ENCODE measurements around the gene EIPR1. TPM values are rescaled to one million over a fixed set of nuclear protein-coding genes. Genes with fewer than 3 reads are reported as not detected.
A peak's percentile ranks its signal among the peaks of the same experiment; 100 is the strongest.

EIPR1 gene
- total RNA-seq, 1 donor from 2014 or later: 27.8 TPM

- H3K79me2 ChIP-seq (ENCODE audit: insufficient read depth, low read length): no peaks in the 10 kb centered on the region
- no peak for FAIRE-seq
Measured at GRCh38 chr2:3344897-3345296, 32.7 kb downstream of the EIPR1 start.

GRCh38 chr2:3343012-3343411 is 34.6 kb downstream of the EIPR1 start:
- no peak overlapping the region for H3K27ac ChIP-seq (ENCODE audit: low read depth, low read length)
- no peak overlapping the region for H3K27ac Mint-ChIP-seq (ENCODE audit: unreplicated experiment)
- H3K4me3 Mint-ChIP-seq (ENCODE audit: unreplicated experiment): no peak overlapping the region
- no peaks in the 10 kb centered on the region for H3K27me3 Mint-ChIP-seq (ENCODE audit: low read depth, unreplicated experiment)
- peaks cover 14% of the 10 kb centered on the region for H3K36me3 Mint-ChIP-seq (ENCODE audit: low read depth, unreplicated experiment)
- H3K4me3 ChIP-seq (ENCODE audit: insufficient read depth, low read depth, low read length): no peak overlapping the region
- FAIRE-seq (no peak), DNase-seq (ENCODE audit: low read depth) (no peak)
- H2AFZ ChIP-seq (ENCODE audit: low read depth, low read length): no peak overlapping the region
- no peak overlapping the region for H3K4me2 ChIP-seq (ENCODE audit: low read length)
- H3K9me3 Mint-ChIP-seq (ENCODE audit: unreplicated experiment): no peaks in the 10 kb centered on the region
- peaks cover 7% of the 10 kb centered on the region for H4K20me1 ChIP-seq (ENCODE audit: insufficient read depth, low read length)
- H3K79me2 ChIP-seq (ENCODE audit: insufficient read depth, low read length): no peaks in the 10 kb centered on the region
- no peaks in the 10 kb centered on the region for H3K9me3 ChIP-seq (ENCODE audit: insufficient read depth, low read depth, low read length)
- H3K27me3 ChIP-seq (ENCODE audit: insufficient read depth, low read length): no peaks in the 10 kb centered on the region
- TF ChIP-seq EZH2 (IDR thresholded peaks at IDR 0.05; ENCODE audit: insufficient read depth, low read length): no peak
- TF ChIP-seq CTCF (IDR thresholded peaks at IDR 0.05; ENCODE audit: insufficient read depth, low read depth, low read length): no peak
- H3K4me1 Mint-ChIP-seq (ENCODE audit: low read depth, unreplicated experiment): peaks cover 7% of the 10 kb centered on the region
- H3K36me3 ChIP-seq (ENCODE audit: insufficient read depth, low read length): no peaks in the 10 kb centered on the region
- no peak overlapping the region for H3K9ac ChIP-seq (ENCODE audit: low read length)
- H3K4me1 ChIP-seq (ENCODE audit: insufficient read depth, low read length): no peaks in the 10 kb centered on the region

More at GRCh38 chr2:3344897-3345296, 32.7 kb downstream of the EIPR1 start:
- H3K36me3 ChIP-seq (ENCODE audit: insufficient read depth, low read length): no peaks in the 10 kb centered on the region
- Mint-ChIP-seq H3K36me3 (ENCODE audit: low read depth, unreplicated experiment) (peaks cover 14% of the 10 kb centered on the region), H3K4me1 (ENCODE audit: low read depth, unreplicated experiment) (peaks cover 8% of the 10 kb centered on the region), H3K27me3 (ENCODE audit: low read depth, unreplicated experiment) (no peaks in the 10 kb centered on the region), H3K9me3 (ENCODE audit: unreplicated experiment) (no peaks in the 10 kb centered on the region), H3K4me3 (ENCODE audit: unreplicated experiment) (no peak overlapping the region), H3K27ac (ENCODE audit: unreplicated experiment) (peak overlapping the region; percentile 91)
- no peak overlapping the region for H3K27ac ChIP-seq (ENCODE audit: low read depth, low read length)
- H3K27me3 ChIP-seq (ENCODE audit: insufficient read depth, low read length): no peaks in the 10 kb centered on the region
- no peaks in the 10 kb centered on the region for H3K4me1 ChIP-seq (ENCODE audit: insufficient read depth, low read length)
- H3K4me2 ChIP-seq (ENCODE audit: low read length): no peak overlapping the region
- H3K4me3 ChIP-seq (ENCODE audit: insufficient read depth, low read depth, low read length): no peak overlapping the region
- no peaks in the 10 kb centered on the region for H3K9me3 ChIP-seq (ENCODE audit: insufficient read depth, low read depth, low read length)
- no peak for TF ChIP-seq CTCF (IDR thresholded peaks at IDR 0.05; ENCODE audit: insufficient read depth, low read depth, low read length)
- no peak for TF ChIP-seq EZH2 (IDR thresholded peaks at IDR 0.05; ENCODE audit: insufficient read depth, low read length)
- DNase-seq (ENCODE audit: low read depth): no peak
- no peak overlapping the region for H2AFZ ChIP-seq (ENCODE audit: low read depth, low read length)
- peaks cover 7% of the 10 kb centered on the region for H4K20me1 ChIP-seq (ENCODE audit: insufficient read depth, low read length)
- H3K9ac ChIP-seq (ENCODE audit: low read length): no peak overlapping the region

GRCh38 chr2:3342324-3342723 is 35.3 kb downstream of the EIPR1 start:
- Histone ChIP-seq H3K9me3 (ENCODE audit: insufficient read depth, low read depth, low read length) (no peaks in the 10 kb centered on the region), H3K4me1 (ENCODE audit: insufficient read depth, low read length) (no peaks in the 10 kb centered on the region), H3K27ac (ENCODE audit: low read depth, low read length) (no peak overlapping the region), H2AFZ (ENCODE audit: low read depth, low read length) (no peak overlapping the region), H3K27me3 (ENCODE audit: insufficient read depth, low read length) (no peaks in the 10 kb centered on the region), H4K20me1 (ENCODE audit: insufficient read depth, low read length) (peaks cover 7% of the 10 kb centered on the region), H3K4me3 (ENCODE audit: insufficient read depth, low read depth, low read length) (no peak overlapping the region), H3K79me2 (ENCODE audit: insufficient read depth, low read length) (no peaks in the 10 kb centered on the region), H3K4me2 (ENCODE audit: low read length) (no peak overlapping the region), H3K9ac (ENCODE audit: low read length) (no peak overlapping the region), H3K36me3 (ENCODE audit: insufficient read depth, low read length) (no peaks in the 10 kb centered on the region)
- H3K36me3 Mint-ChIP-seq (ENCODE audit: low read depth, unreplicated experiment): peaks cover 7% of the 10 kb centered on the region
- no peaks in the 10 kb centered on the region for H3K27me3 Mint-ChIP-seq (ENCODE audit: low read depth, unreplicated experiment)
- no peaks in the 10 kb centered on the region for H3K9me3 Mint-ChIP-seq (ENCODE audit: unreplicated experiment)
- TF ChIP-seq CTCF (IDR thresholded peaks at IDR 0.05; ENCODE audit: insufficient read depth, low read depth, low read length) (no peak), EZH2 (IDR thresholded peaks at IDR 0.05; ENCODE audit: insufficient read depth, low read length) (no peak)
- FAIRE-seq (no peak), DNase-seq (ENCODE audit: low read depth) (no peak)
- no peak overlapping the region for H3K27ac Mint-ChIP-seq (ENCODE audit: unreplicated experiment)
- peaks cover 7% of the 10 kb centered on the region for H3K4me1 Mint-ChIP-seq (ENCODE audit: low read depth, unreplicated experiment)
- H3K4me3 Mint-ChIP-seq (ENCODE audit: unreplicated experiment): no peak overlapping the region
